HG02840 (cell line): Measurements from ENCODE around the gene IGF2BP3.
"Not testable (repeated sequence)": the region's sequence is repeated elsewhere in the genome, so short reads cannot be mapped to it uniquely, and the experiment has no call there.

Experiments
- ATAC-seq: cut with Tn5 transposase; IDR thresholded peaks from one replicate; pipeline ENCODE4 v1.9.1; 2021; ENCODE audit warnings: mild to moderate bottlenecking, moderate library complexity, moderate number of reproducible peaks; ENCODE audit not compliant: unreplicated experiment, low FRiP score

Gene IGF2BP3

GRCh38 chr7:23470330-23471105 lies at the start of gene IGF2BP3:
IGF2BP3 (minus strand) TSS chr7:23470491; CDS start chr7:23470110, 381 bp downstream.
- ATAC-seq = peak; percentile 3

GRCh38 chr7:23514755-23515154 lies 44.5 kb upstream of the IGF2BP3 start:
- no peak for ATAC-seq

GRCh38 chr7:23513746-23514145 lies 43.5 kb upstream of the IGF2BP3 start:
- ATAC-seq = not testable (repeated sequence)

DNA sequence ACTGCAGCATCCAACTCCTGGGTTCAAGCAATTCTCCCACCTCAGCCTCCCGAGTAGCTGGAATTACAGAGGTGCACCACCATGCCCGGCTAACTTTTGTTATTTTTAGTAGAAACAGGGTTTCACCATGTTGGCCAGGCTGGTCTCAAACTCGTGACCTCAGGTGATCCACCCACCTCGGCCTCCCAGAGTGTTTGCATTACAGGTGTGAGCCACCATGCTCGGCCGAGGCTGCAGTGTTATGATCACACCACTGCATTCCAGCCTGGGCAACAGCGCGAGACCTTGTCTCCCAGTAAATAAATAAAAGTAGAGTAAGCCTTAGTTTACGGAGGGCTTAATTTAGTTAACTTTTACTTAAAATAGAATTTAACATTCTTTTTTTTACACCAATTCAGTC lies 23.7 kb upstream of the IGF2BP3 start:
- no peak for ATAC-seq

DNA sequence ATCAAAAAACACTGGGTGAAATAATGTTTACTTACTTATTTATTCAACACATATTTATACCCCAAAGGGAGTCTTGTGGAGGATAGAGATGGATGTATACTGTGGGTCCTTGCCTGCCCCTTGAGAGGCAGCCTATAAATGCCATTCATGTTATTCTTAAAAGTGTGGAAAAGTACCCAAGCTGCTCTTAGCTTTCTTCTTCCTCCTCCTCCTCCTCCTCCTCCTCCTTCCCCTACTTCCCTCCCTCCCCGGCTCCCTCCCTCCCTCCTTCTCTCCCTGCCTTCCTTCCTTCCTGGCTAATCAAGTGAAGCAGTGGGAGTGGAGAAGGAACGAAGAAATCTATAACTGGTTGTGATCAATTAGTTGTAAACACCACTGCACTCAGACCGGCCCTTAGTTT lies 21.2 kb upstream of the IGF2BP3 start:
- no peak for ATAC-seq

DNA sequence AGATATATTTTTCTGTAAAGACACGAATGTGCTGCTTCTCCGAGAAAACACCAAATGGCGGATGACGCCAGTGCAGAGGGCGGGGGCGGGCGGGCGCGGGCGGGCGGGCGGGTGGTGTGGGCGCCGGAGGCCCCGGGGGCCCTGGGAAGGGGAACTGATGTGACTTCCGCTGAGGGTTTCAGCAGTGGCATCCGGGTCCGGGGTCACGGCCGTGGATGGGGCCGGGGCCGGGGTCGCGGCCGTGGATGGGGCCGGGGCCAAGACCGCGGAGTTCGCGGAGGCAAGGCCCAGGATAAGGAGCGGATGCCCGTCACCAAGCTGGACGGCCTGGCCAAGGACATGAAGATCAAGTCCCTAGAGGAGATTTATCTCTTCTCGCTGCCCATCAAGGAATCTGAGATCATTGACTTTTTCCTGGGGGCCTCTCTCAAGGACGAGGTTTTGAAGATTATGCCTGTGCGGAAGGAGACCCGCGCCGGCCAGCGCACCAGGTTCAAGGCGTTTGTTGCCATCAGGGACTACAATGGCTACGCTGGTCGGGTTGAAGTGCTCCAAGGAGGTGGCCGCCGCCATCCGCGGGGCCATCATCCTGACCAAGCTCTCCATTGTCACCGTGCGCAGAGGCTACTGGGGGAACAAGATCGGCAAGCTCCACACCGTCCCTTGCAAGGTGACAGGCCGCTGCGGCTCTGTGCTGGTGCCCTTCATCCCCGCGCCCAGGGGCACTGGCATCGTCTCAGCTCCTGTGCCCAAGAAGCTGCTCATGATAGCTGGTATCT lies 20.3 kb upstream of the IGF2BP3 start:
- ATAC-seq = no peak

GRCh38 chr7:23488714-23489113 lies 18.4 kb upstream of the IGF2BP3 start:
- not testable (repeated sequence) for ATAC-seq

GRCh38 chr7:23487670-23488069 lies 17.4 kb upstream of the IGF2BP3 start:
- no peak for ATAC-seq

- ATAC-seq = no peak
Measured at GRCh38 chr7:23486002-23486773, 15.9 kb upstream of the IGF2BP3 start.

DNA sequence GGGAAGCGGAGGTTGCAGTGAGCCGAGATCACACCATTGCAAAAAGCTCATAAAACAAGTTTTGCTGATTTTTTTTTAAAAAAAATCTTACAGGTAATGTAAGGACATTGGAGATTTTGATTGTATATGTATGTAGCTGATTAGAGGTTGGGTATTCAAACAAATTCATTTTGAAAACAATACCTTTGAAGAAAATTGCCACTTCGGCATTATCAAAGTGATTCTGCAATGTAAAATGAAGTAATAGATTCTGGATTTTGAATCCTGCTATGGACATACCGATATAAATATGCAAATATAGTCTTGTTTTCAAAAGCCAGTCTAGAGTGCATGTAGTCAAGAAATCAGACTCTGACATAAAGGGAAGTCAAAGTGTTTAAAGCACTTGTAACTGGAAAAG lies 12.4 kb upstream of the IGF2BP3 start:
- no peak for ATAC-seq

GRCh38 chr7:23477962-23478866 lies 7.9 kb upstream of the IGF2BP3 start:
- ATAC-seq = no peak

DNA sequence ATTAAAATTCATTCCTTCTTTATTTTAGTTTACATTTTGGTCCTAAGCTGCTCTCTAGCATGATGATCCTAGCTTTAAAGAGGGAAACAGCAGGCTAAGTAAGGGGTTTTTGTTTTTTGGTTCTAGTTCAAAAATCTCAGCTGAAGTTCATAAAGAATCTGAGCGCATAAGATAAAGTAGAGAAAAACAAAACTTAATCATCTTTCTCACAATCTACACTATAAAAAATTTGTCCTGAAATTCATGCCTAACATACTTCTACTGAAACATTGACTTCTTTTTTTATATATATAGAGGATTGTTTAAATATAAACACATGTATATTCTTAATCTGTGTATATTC lies 6.8 kb upstream of the IGF2BP3 start:
- no peak for ATAC-seq

GRCh38 chr7:23476286-23477156 lies 6.2 kb upstream of the IGF2BP3 start:
- no peak for ATAC-seq

- no peak for ATAC-seq
Measured at GRCh38 chr7:23475576-23475839, 5.2 kb upstream of the IGF2BP3 start.

DNA sequence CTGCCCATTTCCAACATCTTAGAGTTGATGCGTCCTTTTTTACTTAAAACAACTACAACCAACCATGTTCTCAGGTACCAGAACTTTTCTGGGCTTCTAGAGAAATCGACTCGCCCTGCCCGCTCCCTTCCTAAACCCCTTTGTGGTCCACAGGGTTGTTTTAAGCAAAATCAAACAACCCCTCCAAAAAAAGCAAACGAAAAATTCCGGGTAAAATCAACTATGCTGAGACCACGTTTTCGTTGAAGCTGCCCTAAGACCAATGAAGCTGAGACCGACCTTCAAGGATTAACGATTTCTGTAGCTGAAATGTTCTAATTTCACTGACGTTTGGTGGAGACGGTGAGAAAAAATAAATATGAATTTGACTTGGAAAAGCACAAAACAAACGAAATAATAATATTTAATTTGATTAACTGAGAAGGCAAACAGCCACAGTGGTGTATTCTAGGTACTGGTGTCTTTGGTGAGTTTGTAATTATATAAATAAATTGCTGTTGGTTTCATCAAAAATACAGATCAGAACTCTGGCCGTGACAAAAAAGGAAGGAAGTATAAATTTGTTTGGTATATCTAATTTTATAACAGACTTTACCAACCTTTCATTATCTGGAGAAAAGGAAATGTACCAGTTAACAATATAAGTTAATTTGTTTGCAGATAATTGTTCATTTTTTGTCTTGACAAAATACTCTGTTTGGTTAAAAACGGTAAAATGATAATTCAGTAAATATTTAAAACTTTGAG lies 4.7 kb upstream of the IGF2BP3 start:
- no peak for ATAC-seq

- ATAC-seq = peak; percentile 67
Measured at GRCh38 chr7:23474094-23474828, 4.0 kb upstream of the IGF2BP3 start.

- no peak for ATAC-seq
Measured at GRCh38 chr7:23473844-23474093, 3.5 kb upstream of the IGF2BP3 start.
